Stimulated activated CD8-positive, alpha-beta memory T cell treated with anti-CD3 and anti-CD28 coated beads, Interleukin-12 subunit alpha, Interleukin-12 subunit beta, amount 100 ng/mL, for 24 hours (primary cell): Measurements from ENCODE around the gene SPOCD1.

Experiments used
- DNase-seq: peaks from one replicate; pipeline ENCODE4 v3.0.0-alpha.2; 2020; ENCODE audit errors: extremely low read depth

Gene SPOCD1

GRCh38 chr1:31771891-31772668 lies 43.7 kb downstream of the SPOCD1 start:
- no peak for DNase-seq

GRCh38 chr1:31769720-31770390 lies 46.0 kb downstream of the SPOCD1 start:
- DNase-seq = no peak

- no peak for DNase-seq
Observed at GRCh38 chr1:31768939-31769704, 46.7 kb downstream of the SPOCD1 start.

GRCh38 chr1:31768407-31768907 lies 47.4 kb downstream of the SPOCD1 start:
- DNase-seq = no peak

- DNase-seq = no peak
Observed at GRCh38 chr1:31767225-31767624, 48.6 kb downstream of the SPOCD1 start.

GRCh38 chr1:31765516-31765915 lies 50.3 kb downstream of the SPOCD1 start:
- no peak for DNase-seq

GRCh38 chr1:31765041-31765467 lies 50.8 kb downstream of the SPOCD1 start:
- no peak for DNase-seq

- DNase-seq = no peak
Observed at GRCh38 chr1:31764312-31765040, 51.3 kb downstream of the SPOCD1 start, which contains the start of gene ADGRB2. Gene ADGRB2, minus strand, starts transcription at chr1:31764340. Its CDS starts 7,119 bp downstream, at chr1:31757221.

- DNase-seq = no peak
Observed at GRCh38 chr1:31763671-31764311, 52.0 kb downstream of the SPOCD1 start.

GRCh38 chr1:31762726-31763670 lies 52.8 kb downstream of the SPOCD1 start:
- no peak for DNase-seq

GRCh38 chr1:31762323-31762722 lies 53.5 kb downstream of the SPOCD1 start:
- no peak for DNase-seq

- DNase-seq = no peak
Observed at GRCh38 chr1:31761883-31762282, 53.9 kb downstream of the SPOCD1 start.

- no peak for DNase-seq
Observed at GRCh38 chr1:31760471-31761470, 55.1 kb downstream of the SPOCD1 start.

GRCh38 chr1:31759298-31760023 lies 56.4 kb downstream of the SPOCD1 start:
- no peak for DNase-seq

GRCh38 chr1:31758823-31759222 lies 57.0 kb downstream of the SPOCD1 start:
- DNase-seq = no peak

GRCh38 chr1:31757989-31758388 lies 57.8 kb downstream of the SPOCD1 start:
- no peak for DNase-seq

GRCh38 chr1:31757204-31757679 lies 58.6 kb downstream of the SPOCD1 start:
- no peak for DNase-seq

- no peak for DNase-seq
Observed at GRCh38 chr1:31756578-31756977, 59.2 kb downstream of the SPOCD1 start.
